Embryonic facial prominence (tissue), 1 donor: Measurements from ENCODE around the gene RHOA.
"Not testable (repeated sequence)": the region's sequence is repeated elsewhere in the genome, so short reads cannot be mapped to it uniquely, and the experiment has no call there.

ENCODE experiments used
- DNase-seq: peaks from one replicate; pipeline ENCODE4 v3.0.0-alpha.2; 2016; ENCODE audit errors: extremely low spot score

Gene RHOA

GRCh38 chr3:49362561-49362960, 49.2 kb downstream of the RHOA start:
- no peak for DNase-seq

- DNase-seq = no peak
Observed at GRCh38 chr3:49359623-49360022, 52.2 kb downstream of the RHOA start.

GRCh38 chr3:49358884-49359225, 52.9 kb downstream of the RHOA start:
- DNase-seq = no peak

GRCh38 chr3:49358217-49358883, 53.4 kb downstream of the RHOA start, which contains the start of gene GPX1:
TSS of gene GPX1 (minus strand) at chr3:49358353. CDS start at chr3:49358278, 75 bp downstream.
- DNase-seq = peak; percentile 67

GRCh38 chr3:49357443-49358216, 54.1 kb downstream of the RHOA start:
- DNase-seq = not testable (repeated sequence)

- not testable (repeated sequence) for DNase-seq
Observed at GRCh38 chr3:49357095-49357442, 54.7 kb downstream of the RHOA start.

- no peak for DNase-seq
Observed at GRCh38 chr3:49352890-49353421, 58.8 kb downstream of the RHOA start.

- no peak for DNase-seq
Observed at GRCh38 chr3:49352281-49352680, 59.5 kb downstream of the RHOA start.

- DNase-seq = no peak
Observed at GRCh38 chr3:49351521-49352011, 60.2 kb downstream of the RHOA start.

GRCh38 chr3:49349348-49350114, 62.2 kb downstream of the RHOA start:
- DNase-seq = no peak

GRCh38 chr3:49348361-49348760, 63.4 kb downstream of the RHOA start:
- not testable (repeated sequence) for DNase-seq

GRCh38 chr3:49346797-49347251, 65.0 kb downstream of the RHOA start:
- DNase-seq = no peak

GRCh38 chr3:49343163-49343562, 68.6 kb downstream of the RHOA start:
- no peak for DNase-seq

- DNase-seq = no peak
Observed at GRCh38 chr3:49341996-49342395, 69.8 kb downstream of the RHOA start.

- DNase-seq = peak; percentile 86
Observed at GRCh38 chr3:49339941-49340800, 71.6 kb downstream of the RHOA start, which contains the start of gene USP4. TSS of gene USP4 (minus strand) at chr3:49340053. CDS start at chr3:49340024, 29 bp downstream.

- DNase-seq = no peak
Observed at GRCh38 chr3:49339581-49339940, 72.2 kb downstream of the RHOA start.

GRCh38 chr3:49333916-49334633, 77.7 kb downstream of the RHOA start:
- DNase-seq = no peak

- no peak for DNase-seq
Observed at GRCh38 chr3:49333091-49333490, 78.7 kb downstream of the RHOA start.

GRCh38 chr3:49329186-49329585, 82.6 kb downstream of the RHOA start:
- no peak for DNase-seq

GRCh38 chr3:49328350-49328749, 83.4 kb downstream of the RHOA start:
- not testable (repeated sequence) for DNase-seq
